Bronchial epithelial cell (primary cell): ENCODE data around the gene PDE8A. TPM values are rescaled to one million over a fixed set of nuclear protein-coding genes. Genes with fewer than 3 reads are reported as not detected.
"Not testable (repeated sequence)": the region's sequence is repeated elsewhere in the genome, so short reads cannot be mapped to it uniquely, and the experiment has no call there.

Source experiments
- DNase-seq: peaks from one replicate; pipeline ENCODE4 v3.0.0-alpha.2; 2010; ENCODE audit warnings: low read depth
- FAIRE-seq: peaks from 2 replicates; lab custom pipeline; 2011; peaks lifted over from hg19 to GRCh38; lab: Jason Lieb, UNC
- H3K27me3 ChIP-seq: 2 replicates; pipeline ENCODE4 v1.5.1; 2011; ENCODE audit warnings: low read length; ENCODE audit not compliant: control insufficient read depth, insufficient read depth
- H3K36me3 ChIP-seq: 2 replicates; pipeline ENCODE4 v1.5.1; 2011; ENCODE audit warnings: low read length; ENCODE audit not compliant: control insufficient read depth, insufficient read depth
- H3K4me3 ChIP-seq: 2 replicates; pipeline ENCODE4 v1.5.1; 2011; ENCODE audit warnings: mild to moderate bottlenecking, low read depth, low read length, control low read depth
- total RNA-seq: library from RNA; depleted of rRNA; stranded (reverse); fragments of >200 nt; gene quantifications from 2 replicates; pipeline ENCODE4 v1.2.1, GENCODE V29; 2014
- TF ChIP-seq, protein P1 (sequence below): IDR thresholded peaks from 2 replicates; pipeline ENCODE4 v1.5.1; 2011; ENCODE audit warnings: mild to moderate bottlenecking, moderate library complexity, low read length, control low read depth, inconsistent platforms; ENCODE audit not compliant: insufficient read depth, severe bottlenecking

The PDE8A gene
- total RNA-seq, 1 donor from 2014 or later, result 11.6 TPM

DNA sequence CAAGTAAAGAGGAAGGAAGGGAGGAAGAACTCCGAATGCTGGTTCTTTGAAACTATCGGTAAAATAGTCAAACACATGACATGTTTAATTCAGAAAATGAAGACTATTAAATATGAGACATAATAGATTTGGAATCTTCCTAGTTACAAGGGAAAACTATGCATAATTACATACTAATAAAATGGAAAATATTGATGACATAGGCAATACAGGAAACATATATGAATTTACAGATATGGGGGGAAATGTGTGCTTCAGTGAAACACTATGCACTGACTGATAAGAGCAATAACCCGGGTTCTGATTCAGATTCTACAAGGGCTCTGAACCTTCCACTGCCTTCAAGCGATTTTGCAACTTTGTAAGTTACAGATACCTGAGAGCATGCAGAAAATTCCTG lies 185.9 kb downstream of the PDE8A start:
- Histone ChIP-seq H3K36me3 (no peaks in the 10 kb centered on the region), H3K4me3 (no peak overlapping the region), H3K27me3 (no peaks in the 10 kb centered on the region)
- TF ChIP-seq, protein P1, sequence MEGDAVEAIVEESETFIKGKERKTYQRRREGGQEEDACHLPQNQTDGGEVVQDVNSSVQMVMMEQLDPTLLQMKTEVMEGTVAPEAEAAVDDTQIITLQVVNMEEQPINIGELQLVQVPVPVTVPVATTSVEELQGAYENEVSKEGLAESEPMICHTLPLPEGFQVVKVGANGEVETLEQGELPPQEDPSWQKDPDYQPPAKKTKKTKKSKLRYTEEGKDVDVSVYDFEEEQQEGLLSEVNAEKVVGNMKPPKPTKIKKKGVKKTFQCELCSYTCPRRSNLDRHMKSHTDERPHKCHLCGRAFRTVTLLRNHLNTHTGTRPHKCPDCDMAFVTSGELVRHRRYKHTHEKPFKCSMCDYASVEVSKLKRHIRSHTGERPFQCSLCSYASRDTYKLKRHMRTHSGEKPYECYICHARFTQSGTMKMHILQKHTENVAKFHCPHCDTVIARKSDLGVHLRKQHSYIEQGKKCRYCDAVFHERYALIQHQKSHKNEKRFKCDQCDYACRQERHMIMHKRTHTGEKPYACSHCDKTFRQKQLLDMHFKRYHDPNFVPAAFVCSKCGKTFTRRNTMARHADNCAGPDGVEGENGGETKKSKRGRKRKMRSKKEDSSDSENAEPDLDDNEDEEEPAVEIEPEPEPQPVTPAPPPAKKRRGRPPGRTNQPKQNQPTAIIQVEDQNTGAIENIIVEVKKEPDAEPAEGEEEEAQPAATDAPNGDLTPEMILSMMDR, result no peak
- DNase-seq (no peak), FAIRE-seq (no peak)

- DNase-seq, result peak; percentile 60
- peak overlapping the region; percentile 47 for H3K4me3 ChIP-seq
- FAIRE-seq, result no peak
These were observed 187.1 kb downstream of the PDE8A start for GRCh38 chr15:85168642-85169173.

DNA sequence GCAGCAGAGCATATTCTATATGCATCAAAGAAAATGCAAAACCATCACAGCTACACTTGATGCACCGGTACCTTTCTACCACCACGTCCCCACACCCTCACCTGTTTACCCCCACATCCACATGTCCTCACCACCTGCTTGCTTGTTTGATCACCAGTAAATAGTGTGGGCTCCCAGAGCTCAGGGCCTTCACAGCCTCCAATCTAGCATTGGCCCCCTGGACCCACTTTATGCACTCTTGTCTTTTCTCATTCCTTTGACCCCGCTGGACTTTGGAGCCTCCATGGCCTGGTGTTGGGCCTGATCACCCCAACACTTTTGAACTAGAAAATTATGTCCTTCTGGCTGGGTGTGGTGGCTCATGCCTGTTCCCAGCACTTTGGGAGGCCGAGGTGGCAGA lies 190.1 kb downstream of the PDE8A start:
- DNase-seq (no peak), FAIRE-seq (no peak)
- H3K4me3 ChIP-seq, result no peak overlapping the region
- no peaks in the 10 kb centered on the region for H3K27me3 ChIP-seq
- no peaks in the 10 kb centered on the region for H3K36me3 ChIP-seq
- TF ChIP-seq, protein P1, result no peak

More at GRCh38 chr15:85168642-85169173, 187.1 kb downstream of the PDE8A start:
- no peaks in the 10 kb centered on the region for H3K36me3 ChIP-seq
- H3K27me3 ChIP-seq, result no peaks in the 10 kb centered on the region
- TF ChIP-seq, protein P1, result peak; percentile 64

- Histone ChIP-seq H3K4me3 (no peak overlapping the region), H3K36me3 (no peaks in the 10 kb centered on the region), H3K27me3 (no peaks in the 10 kb centered on the region)
- FAIRE-seq, result no peak
- peak; percentile 53 for DNase-seq
- TF ChIP-seq, protein P1, result no peak
These were observed 191.3 kb downstream of the PDE8A start for GRCh38 chr15:85172846-85173490.

GRCh38 chr15:85173630-85174029 lies 192.0 kb downstream of the PDE8A start:
- not testable (repeated sequence) for DNase-seq, FAIRE-seq, H3K27me3 ChIP-seq, H3K4me3 ChIP-seq, H3K36me3 ChIP-seq

DNA sequence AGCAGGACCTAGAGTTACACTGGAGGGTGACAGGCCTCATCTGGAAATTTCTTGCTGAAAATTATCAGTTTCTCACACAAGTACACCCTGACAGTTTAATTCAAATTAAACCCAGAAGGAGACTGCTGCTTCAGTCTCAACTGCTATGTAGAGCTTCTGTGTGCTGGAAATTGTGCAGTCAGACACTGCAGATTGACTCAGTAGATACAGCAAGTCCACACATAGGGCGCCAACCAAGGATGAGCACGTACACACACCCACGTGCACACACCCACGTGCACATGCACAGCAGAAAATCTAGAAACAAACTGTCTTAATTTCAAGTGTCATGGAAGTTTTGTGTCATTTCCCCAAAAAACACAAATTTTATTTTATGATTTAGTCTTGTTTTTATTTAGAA lies 192.9 kb downstream of the PDE8A start:
- DNase-seq, result no peak
- no peak for FAIRE-seq
- TF ChIP-seq, protein P1, result no peak
- Histone ChIP-seq H3K36me3 (no peaks in the 10 kb centered on the region), H3K4me3 (no peak overlapping the region), H3K27me3 (no peaks in the 10 kb centered on the region)

DNA sequence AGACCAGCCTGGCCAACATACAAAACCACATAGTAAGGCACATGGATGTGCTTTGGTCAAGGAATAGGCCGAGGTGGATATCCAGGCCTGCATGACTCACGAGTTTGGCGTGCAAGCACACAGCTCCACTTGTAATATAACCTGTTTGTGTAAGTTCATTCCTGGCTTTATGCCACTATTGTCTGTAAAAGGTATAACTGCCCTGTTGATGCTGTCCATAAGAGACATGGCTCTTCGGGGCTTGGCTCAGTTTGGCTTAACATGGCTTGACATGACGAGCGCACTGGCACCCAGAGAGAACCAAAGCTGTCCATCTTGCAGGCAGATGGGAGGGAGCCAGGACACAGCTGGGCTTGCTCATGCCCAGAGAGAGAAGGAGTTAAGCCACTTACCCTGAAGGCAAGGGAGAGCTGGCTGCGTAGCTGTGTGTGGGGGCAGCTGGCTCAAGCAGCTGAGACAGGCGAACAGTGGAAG lies 195.4 kb downstream of the PDE8A start:
- not testable (repeated sequence) for H3K4me3 ChIP-seq, H3K36me3 ChIP-seq, H3K27me3 ChIP-seq
- FAIRE-seq (peak; percentile 99), DNase-seq (peak; percentile 82)
